LNCaP clone FGC (cell line): ENCODE results near the gene SYT5.
"Not testable (repeated sequence)": the region's sequence is repeated elsewhere in the genome, so short reads cannot be mapped to it uniquely, and the experiment has no call there.

Source experiments
- DNase-seq: peaks from one replicate; pipeline ENCODE4 v3.0.0-alpha.2; 2011; ENCODE audit warnings: low read depth
- H3K4me3 ChIP-seq: 2 replicates; pipeline ENCODE4 v1.5.1; 2011; ENCODE audit warnings: mild to moderate bottlenecking, low read depth, low read length, control low read depth
- TF ChIP-seq, protein P1 (sequence below): IDR thresholded peaks from 2 replicates; pipeline ENCODE4 v1.5.1; 2012; ENCODE audit warnings: mild to moderate bottlenecking; ENCODE audit not compliant: control insufficient read depth, insufficient read depth; ENCODE audit errors: extremely low read depth

Gene SYT5

DNA sequence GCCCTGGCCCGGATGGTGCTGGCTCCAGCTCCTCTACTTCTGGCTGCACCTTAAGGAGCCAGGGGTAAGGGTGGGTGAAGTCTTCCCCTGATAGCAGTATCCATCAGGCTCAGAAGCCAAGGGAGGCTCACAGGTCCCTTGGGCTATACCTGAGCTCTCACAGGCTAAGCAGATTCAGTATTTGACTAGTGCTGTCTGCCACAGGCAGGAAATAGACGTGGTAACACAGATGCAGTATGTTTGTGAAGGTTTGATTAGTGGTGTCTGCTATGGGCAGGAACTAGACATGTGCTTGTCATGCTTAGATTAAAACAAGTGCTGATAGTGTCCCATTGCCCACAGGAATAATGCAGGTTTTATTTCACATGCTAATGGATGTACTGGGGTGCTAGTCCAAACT is 4.0 kb downstream of the SYT5 start:
- H3K4me3 ChIP-seq: no peak overlapping the region
- TF ChIP-seq, protein P1, sequence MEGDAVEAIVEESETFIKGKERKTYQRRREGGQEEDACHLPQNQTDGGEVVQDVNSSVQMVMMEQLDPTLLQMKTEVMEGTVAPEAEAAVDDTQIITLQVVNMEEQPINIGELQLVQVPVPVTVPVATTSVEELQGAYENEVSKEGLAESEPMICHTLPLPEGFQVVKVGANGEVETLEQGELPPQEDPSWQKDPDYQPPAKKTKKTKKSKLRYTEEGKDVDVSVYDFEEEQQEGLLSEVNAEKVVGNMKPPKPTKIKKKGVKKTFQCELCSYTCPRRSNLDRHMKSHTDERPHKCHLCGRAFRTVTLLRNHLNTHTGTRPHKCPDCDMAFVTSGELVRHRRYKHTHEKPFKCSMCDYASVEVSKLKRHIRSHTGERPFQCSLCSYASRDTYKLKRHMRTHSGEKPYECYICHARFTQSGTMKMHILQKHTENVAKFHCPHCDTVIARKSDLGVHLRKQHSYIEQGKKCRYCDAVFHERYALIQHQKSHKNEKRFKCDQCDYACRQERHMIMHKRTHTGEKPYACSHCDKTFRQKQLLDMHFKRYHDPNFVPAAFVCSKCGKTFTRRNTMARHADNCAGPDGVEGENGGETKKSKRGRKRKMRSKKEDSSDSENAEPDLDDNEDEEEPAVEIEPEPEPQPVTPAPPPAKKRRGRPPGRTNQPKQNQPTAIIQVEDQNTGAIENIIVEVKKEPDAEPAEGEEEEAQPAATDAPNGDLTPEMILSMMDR: no peak
- no peak for DNase-seq

DNA sequence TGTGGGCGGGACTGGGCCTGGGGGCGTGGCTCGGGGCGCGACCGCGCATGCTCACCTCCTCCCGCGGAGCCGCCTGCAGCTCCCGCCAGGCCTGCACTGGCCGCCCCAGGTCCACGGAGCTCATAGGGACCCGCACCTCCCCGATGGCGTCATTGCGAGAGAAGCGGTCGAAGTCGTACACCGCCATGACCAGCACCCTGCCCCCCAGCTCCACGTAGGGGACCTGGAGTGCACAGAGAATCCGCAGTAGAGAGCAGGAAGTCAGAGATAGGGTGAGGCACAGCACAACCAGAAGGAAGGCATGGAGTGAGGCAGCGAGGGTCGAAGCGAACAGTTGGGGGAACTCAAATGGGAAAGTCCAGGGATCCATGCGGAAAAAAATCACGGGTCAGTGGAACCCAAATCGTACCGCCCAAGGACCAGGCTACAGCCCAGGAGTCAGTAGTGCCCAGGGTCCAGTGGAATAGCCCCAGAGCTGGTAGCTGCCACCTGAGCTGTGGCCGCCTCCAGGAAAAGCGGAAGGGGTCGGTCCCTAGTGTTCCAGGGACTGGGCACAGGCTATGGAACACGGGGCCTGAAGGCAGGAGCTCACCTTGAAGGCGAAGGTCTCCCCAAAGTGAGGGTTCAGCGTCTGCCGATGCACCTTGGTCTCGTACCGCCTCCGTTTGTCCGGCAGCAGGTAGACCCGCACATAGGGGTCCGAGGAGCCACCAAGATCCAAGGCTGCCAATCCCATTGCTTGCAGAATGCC is 4.8 kb downstream of the SYT5 start:
- TF ChIP-seq, protein P1: no peak
- H3K4me3 ChIP-seq: no peak overlapping the region
- no peak for DNase-seq

DNA sequence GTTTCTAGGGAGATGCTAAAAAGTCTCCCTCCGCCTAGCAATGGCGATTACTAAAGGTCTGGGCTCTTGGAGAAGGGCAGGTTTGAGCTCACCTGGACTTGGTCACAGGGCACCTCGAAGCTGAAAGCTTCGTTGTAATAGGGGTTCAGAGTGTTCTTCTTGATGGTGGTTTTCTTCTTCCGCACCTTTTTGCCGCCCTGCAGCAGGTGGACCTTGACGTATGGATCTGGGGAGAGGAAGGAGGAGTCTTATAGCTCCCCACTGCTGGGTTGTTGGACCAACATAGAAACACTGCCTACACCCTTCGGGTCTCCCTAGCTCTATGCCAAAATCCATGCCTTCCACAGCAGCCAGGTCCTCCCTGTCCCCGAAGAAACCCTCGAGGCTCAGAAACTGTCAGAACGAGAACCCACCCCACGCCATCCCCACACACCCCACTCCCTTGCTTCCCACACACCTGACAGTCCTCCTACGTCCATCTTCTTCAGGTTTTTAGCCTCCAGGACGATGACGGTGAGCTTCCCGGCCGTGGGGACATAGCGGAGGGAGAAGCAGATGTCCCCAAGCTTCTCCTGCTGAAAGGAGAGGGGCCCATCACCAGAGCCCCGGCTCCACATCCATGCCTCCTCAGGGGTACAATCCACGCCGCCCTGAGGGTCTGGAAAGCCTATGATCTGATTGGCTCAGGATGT is 5.5 kb downstream of the SYT5 start:
- TF ChIP-seq, protein P1: no peak
- no peak for DNase-seq
- no peak overlapping the region for H3K4me3 ChIP-seq

- no peak overlapping the region for H3K4me3 ChIP-seq
- TF ChIP-seq, protein P1: no peak
- DNase-seq: no peak
Measured at GRCh38 chr19:55173714-55174409, 6.2 kb downstream of the SYT5 start.

GRCh38 chr19:55173186-55173713 is 6.8 kb downstream of the SYT5 start:
- H3K4me3 ChIP-seq: no peak overlapping the region
- DNase-seq: no peak
- TF ChIP-seq, protein P1: no peak

GRCh38 chr19:55172741-55173140 is 7.3 kb downstream of the SYT5 start:
- no peak for DNase-seq
- TF ChIP-seq, protein P1: no peak
- no peak overlapping the region for H3K4me3 ChIP-seq

DNA sequence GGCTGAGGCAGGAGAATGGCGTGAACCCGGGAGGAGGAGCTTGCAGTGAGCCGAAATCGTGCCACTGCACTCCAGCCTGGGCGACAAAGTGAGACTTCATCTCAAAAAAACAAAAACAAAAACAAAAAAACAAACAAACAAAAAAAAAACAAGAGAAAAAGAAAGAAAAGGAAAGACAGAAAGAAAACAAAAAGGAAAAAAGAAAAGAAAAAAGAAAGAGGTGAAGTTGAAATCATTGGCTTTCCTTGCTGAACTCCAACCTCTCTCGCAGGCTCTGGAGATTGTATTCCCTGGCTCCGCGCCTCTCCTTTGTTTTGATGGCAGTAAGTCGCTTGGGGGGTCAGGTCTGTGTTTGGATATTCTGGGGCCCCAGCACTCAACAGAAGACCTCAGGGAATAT is 7.8 kb downstream of the SYT5 start:
- H3K4me3 ChIP-seq, DNase-seq: not testable (repeated sequence)
